Osteocyte (in vitro differentiated cells): ENCODE measurements around the gene SRF. TPM values are rescaled to one million over a fixed set of nuclear protein-coding genes. Genes with fewer than 3 reads are reported as not detected.
A peak's percentile ranks its signal among the peaks of the same experiment; 100 is the strongest.

ENCODE experiments used
- DNase-seq: peaks from one replicate; pipeline ENCODE4 v3.0.0; 2021; ENCODE audit warnings: mixed read lengths; ENCODE audit not compliant: unreplicated experiment; ENCODE audit errors: extremely low spot score
- H3K27ac Mint-ChIP-seq: one replicate; pipeline ENCODE4 v1.8.0; 2021; ENCODE audit warnings: mild to moderate bottlenecking, mixed read lengths; ENCODE audit not compliant: unreplicated experiment
- H3K27me3 Mint-ChIP-seq: one replicate; pipeline ENCODE4 v1.8.0; 2021; ENCODE audit warnings: mixed read lengths; ENCODE audit not compliant: unreplicated experiment
- H3K36me3 Mint-ChIP-seq: one replicate; pipeline ENCODE4 v1.8.0; 2021; ENCODE audit warnings: mixed read lengths; ENCODE audit not compliant: unreplicated experiment
- H3K4me1 Mint-ChIP-seq: one replicate; pipeline ENCODE4 v1.8.0; 2021; ENCODE audit warnings: mixed read lengths; ENCODE audit not compliant: unreplicated experiment
- H3K4me3 Mint-ChIP-seq: one replicate; pipeline ENCODE4 v1.8.0; 2021; ENCODE audit warnings: mild to moderate bottlenecking, moderate library complexity, mixed read lengths; ENCODE audit not compliant: unreplicated experiment
- H3K9me3 Mint-ChIP-seq: one replicate; pipeline ENCODE4 v1.8.0; 2021; ENCODE audit warnings: mixed read lengths; ENCODE audit not compliant: unreplicated experiment
- CTCF ChIP-seq: fragments of 200-600 bp; sonication (generic); IDR thresholded peaks from 2 replicates; pipeline ENCODE4 v1.5.0; 2021; ENCODE audit warnings: antibody characterized with exemption, mild to moderate bottlenecking, moderate library complexity
- total RNA-seq: library from RNA; stranded (reverse); gene quantifications from 2 replicates; pipeline ENCODE4 v1.2.1, GENCODE V29; 2021

The SRF gene
- total RNA-seq, 1 donor from 2014 or later, result 32.5 TPM

- DNase-seq, result no peak
- Mint-ChIP-seq H3K4me1 (peaks cover 30% of the 10 kb centered on the region), H3K4me3 (no peak overlapping the region), H3K27me3 (no peaks in the 10 kb centered on the region), H3K9me3 (no peaks in the 10 kb centered on the region), H3K27ac (no peak overlapping the region), H3K36me3 (peaks cover 25% of the 10 kb centered on the region)
- TF ChIP-seq CTCF, result no peak
Measured at GRCh38 chr6:43178951-43179830, 8.1 kb downstream of the SRF start.

GRCh38 chr6:43180058-43180457 is 9.0 kb downstream of the SRF start:
- no peak overlapping the region for H3K4me3 Mint-ChIP-seq

GRCh38 chr6:43180985-43181384 is 9.9 kb downstream of the SRF start:
- Mint-ChIP-seq H3K9me3 (no peaks in the 10 kb centered on the region), H3K4me3 (peak overlapping the region; percentile 93), H3K27ac (peak overlapping the region; percentile 90), H3K4me1 (peaks cover 27% of the 10 kb centered on the region), H3K36me3 (peaks cover 16% of the 10 kb centered on the region), H3K27me3 (no peaks in the 10 kb centered on the region)
- TF ChIP-seq CTCF, result no peak
- DNase-seq, result no peak

More at GRCh38 chr6:43180058-43180457, 9.0 kb downstream of the SRF start:
- TF ChIP-seq CTCF, result no peak
- peak overlapping the region; percentile 72 for H3K27ac Mint-ChIP-seq
- H3K27me3 Mint-ChIP-seq, result no peaks in the 10 kb centered on the region
- H3K4me1 Mint-ChIP-seq, result peaks cover 29% of the 10 kb centered on the region
- no peaks in the 10 kb centered on the region for H3K9me3 Mint-ChIP-seq
- no peak for DNase-seq
- peaks cover 22% of the 10 kb centered on the region for H3K36me3 Mint-ChIP-seq

- H3K27ac Mint-ChIP-seq, result peak overlapping the region; percentile 90
- peaks cover 27% of the 10 kb centered on the region for H3K4me1 Mint-ChIP-seq
- H3K27me3 Mint-ChIP-seq, result no peaks in the 10 kb centered on the region
- peak overlapping the region; percentile 93 for H3K4me3 Mint-ChIP-seq
- no peak for DNase-seq
- H3K36me3 Mint-ChIP-seq, result peaks cover 18% of the 10 kb centered on the region
- no peaks in the 10 kb centered on the region for H3K9me3 Mint-ChIP-seq
- no peak for TF ChIP-seq CTCF
Measured at GRCh38 chr6:43181621-43181941, 10.5 kb downstream of the SRF start.

- no peak for TF ChIP-seq CTCF
- H3K27me3 Mint-ChIP-seq, result no peaks in the 10 kb centered on the region
- peaks cover 27% of the 10 kb centered on the region for H3K4me1 Mint-ChIP-seq
- peaks cover 17% of the 10 kb centered on the region for H3K36me3 Mint-ChIP-seq
- H3K4me3 Mint-ChIP-seq, result peak within 1 kb of the TSS; percentile 93
- peak within 1 kb of the TSS; percentile 90 for H3K27ac Mint-ChIP-seq
- peak; percentile 92 for DNase-seq
- no peaks in the 10 kb centered on the region for H3K9me3 Mint-ChIP-seq
Measured at GRCh38 chr6:43181942-43182860, 11.1 kb downstream of the SRF start, which contains the start of gene CUL9. TSS of gene CUL9 (plus strand) at chr6:43182196. CDS start at chr6:43184311, 2,115 bp downstream.
